ENCODE results near the gene MTARC2.
A peak's percentile ranks its signal among the peaks of the same experiment; 100 is the strongest.

The MTARC2 gene

GRCh38 chr1:220812308-220812707 is 64.2 kb downstream of the MTARC2 start:
- TF ChIP-seq, protein P1, sequence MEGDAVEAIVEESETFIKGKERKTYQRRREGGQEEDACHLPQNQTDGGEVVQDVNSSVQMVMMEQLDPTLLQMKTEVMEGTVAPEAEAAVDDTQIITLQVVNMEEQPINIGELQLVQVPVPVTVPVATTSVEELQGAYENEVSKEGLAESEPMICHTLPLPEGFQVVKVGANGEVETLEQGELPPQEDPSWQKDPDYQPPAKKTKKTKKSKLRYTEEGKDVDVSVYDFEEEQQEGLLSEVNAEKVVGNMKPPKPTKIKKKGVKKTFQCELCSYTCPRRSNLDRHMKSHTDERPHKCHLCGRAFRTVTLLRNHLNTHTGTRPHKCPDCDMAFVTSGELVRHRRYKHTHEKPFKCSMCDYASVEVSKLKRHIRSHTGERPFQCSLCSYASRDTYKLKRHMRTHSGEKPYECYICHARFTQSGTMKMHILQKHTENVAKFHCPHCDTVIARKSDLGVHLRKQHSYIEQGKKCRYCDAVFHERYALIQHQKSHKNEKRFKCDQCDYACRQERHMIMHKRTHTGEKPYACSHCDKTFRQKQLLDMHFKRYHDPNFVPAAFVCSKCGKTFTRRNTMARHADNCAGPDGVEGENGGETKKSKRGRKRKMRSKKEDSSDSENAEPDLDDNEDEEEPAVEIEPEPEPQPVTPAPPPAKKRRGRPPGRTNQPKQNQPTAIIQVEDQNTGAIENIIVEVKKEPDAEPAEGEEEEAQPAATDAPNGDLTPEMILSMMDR (conservative IDR thresholded peaks at IDR 0.05): no peak
- peak overlapping the region; percentile 83 for H3K27ac ChIP-seq

DNA sequence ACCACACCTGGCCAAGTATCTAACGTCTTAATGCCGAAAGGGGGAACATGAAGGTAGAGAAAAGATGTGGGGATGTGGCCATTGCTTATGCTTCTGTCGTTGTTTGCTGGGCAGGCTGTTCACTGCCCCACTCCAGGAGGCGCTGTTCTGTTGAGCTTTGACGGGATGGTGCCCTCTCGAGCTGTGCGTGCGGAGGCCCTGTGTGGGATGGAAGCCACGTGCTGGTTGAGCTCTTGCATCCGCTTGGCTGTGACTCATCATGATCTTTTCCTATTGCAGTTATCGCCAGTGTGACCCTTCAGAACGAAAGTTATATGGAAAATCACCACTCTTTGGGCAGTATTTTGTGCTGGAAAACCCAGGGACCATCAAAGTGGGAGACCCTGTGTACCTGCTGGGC is 64.9 kb downstream of the MTARC2 start:
- TF ChIP-seq, protein P1 (conservative IDR thresholded peaks at IDR 0.05): no peak

DNA sequence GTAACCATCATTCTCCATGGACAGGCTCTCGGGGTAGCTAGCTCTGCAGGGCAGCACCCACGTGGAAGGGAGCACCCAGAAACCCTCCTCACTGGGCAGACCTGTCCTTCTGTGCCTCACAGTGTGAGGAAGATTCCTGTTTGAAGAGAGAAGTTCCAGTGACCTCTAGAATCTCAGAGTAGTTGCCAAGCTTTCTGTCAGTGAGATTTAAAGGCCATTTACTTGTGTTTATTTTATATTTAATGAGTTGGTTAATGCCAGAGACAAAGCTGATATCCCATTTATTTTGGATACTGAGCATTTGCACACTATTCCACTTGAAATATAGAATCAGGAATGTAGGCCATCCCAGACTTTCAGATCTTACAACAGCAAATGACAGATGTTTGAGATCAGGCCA is 67.3 kb downstream of the MTARC2 start:
- H3K27ac ChIP-seq: peak overlapping the region; percentile 67
- TF ChIP-seq, protein P1 (conservative IDR thresholded peaks at IDR 0.05): no peak

More for the DNA sequence above, 64.9 kb downstream of the MTARC2 start:
- H3K27ac ChIP-seq: peak overlapping the region; percentile 83

DNA sequence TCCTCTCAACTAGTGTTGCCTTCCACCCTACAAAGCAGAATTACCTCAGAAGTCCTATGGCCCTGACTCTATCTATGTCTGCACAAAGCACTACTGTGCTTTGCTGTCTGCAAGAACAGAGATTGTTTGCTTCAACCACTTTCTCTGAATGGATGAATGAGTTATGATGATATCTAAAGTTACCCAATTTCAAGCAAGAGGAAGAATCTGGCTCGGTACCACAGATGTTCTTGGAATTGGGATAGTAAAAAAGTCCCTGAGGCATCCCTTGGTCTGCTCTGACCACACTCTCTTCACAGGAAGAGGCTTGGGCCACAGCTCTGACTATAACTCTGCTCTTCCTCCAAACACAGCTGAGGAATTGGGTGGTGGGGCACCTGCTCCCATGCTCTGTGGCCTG is 69.8 kb downstream of the MTARC2 start:
- no peak overlapping the region for H3K27ac ChIP-seq
- TF ChIP-seq, protein P1 (conservative IDR thresholded peaks at IDR 0.05): no peak

DNA sequence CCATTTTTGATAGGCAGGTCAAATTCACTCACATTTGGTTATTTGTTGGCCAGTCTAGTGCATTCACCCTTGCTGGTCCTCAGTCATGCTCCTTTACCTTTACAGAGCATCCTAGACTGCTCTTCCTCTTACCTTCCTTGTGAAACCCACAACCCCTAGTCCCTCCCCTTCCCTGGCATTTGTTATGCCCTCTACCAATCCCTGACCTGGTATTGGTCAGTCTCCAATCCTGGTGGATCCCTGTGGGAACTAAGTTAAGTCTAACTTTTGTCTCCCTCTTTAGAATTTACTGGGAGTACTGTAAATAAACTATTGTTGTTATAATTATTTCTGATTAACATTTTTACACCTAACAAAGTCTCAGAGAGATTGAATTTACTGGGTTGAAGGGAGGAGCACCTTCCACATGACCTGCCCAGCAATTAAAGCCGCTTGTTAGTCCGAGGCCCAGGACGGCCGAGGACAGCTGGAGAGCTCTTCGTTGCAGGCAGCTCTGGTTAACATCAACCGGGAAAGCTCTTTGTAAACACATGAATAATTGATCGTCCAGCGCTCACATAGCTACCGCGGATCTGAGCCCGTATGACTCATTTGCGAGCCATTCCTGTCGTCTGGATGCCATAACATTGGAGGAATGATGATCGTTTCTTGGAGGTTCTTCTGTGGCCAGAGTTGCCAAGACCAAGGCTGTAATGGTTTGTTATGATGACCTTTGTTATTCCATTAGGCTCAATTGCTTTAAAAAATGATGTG is 70.5 kb downstream of the MTARC2 start:
- H3K27ac ChIP-seq: no peak overlapping the region
- TF ChIP-seq, protein P1 (conservative IDR thresholded peaks at IDR 0.05): no peak

- TF ChIP-seq, protein P1 (conservative IDR thresholded peaks at IDR 0.05): no peak
- H3K27ac ChIP-seq: no peak overlapping the region
These were observed 71.4 kb downstream of the MTARC2 start for GRCh38 chr1:220819467-220820026.

GRCh38 chr1:220824031-220824989 is 76.2 kb downstream of the MTARC2 start:
- TF ChIP-seq, protein P1 (conservative IDR thresholded peaks at IDR 0.05): no peak
- no peak overlapping the region for H3K27ac ChIP-seq
